Astrocyte of the cerebellum (primary cell): ENCODE data around the gene SMAD5.
A peak's percentile ranks its signal among the peaks of the same experiment; 100 is the strongest.

Experiments used
- DNase-seq: peaks from one replicate; pipeline ENCODE4 v3.0.0-alpha.2; 2011; ENCODE audit warnings: low read depth
- H3K4me3 ChIP-seq: 2 replicates; pipeline ENCODE4 v1.5.1; 2011; ENCODE audit warnings: mild to moderate bottlenecking, low read depth, low read length, moderate library complexity
- in situ Hi-C: cut with HindIII; loops from 2 replicates; pipeline ENCODE4 v1.10.0; 2017; ENCODE audit warnings: low sequenced_read_pairs
- TF ChIP-seq, protein P1 (sequence below): IDR thresholded peaks from 2 replicates; pipeline ENCODE4 v1.5.1; 2012; ENCODE audit warnings: low read length, low read depth, moderate library complexity, mild to moderate bottlenecking; ENCODE audit errors: missing control alignments

The SMAD5 gene

DNA sequence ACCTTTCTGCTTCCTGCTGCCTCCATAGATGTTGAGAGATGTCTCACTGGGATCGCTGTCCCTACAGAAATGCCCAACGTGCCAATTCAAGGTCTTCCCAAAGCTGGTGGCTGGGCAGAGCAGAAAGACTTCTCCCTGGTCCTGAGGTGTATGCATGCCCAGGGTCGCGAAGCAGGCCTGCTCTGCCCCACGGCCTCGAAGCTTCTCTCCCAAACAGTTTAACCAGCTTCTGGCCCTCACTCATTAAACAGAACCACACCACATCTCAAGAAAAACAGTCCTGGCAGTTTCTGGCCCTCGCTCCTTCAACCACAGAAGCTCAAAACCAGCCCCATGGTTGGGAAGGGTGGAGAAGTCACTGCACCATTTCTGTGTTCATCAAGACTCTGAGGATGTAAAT, 75.0 kb downstream of the SMAD5 start:
- H3K4me3 ChIP-seq: no peak overlapping the region
- in situ Hi-C loops: no loop called here
- DNase-seq: no peak
- TF ChIP-seq, protein P1, sequence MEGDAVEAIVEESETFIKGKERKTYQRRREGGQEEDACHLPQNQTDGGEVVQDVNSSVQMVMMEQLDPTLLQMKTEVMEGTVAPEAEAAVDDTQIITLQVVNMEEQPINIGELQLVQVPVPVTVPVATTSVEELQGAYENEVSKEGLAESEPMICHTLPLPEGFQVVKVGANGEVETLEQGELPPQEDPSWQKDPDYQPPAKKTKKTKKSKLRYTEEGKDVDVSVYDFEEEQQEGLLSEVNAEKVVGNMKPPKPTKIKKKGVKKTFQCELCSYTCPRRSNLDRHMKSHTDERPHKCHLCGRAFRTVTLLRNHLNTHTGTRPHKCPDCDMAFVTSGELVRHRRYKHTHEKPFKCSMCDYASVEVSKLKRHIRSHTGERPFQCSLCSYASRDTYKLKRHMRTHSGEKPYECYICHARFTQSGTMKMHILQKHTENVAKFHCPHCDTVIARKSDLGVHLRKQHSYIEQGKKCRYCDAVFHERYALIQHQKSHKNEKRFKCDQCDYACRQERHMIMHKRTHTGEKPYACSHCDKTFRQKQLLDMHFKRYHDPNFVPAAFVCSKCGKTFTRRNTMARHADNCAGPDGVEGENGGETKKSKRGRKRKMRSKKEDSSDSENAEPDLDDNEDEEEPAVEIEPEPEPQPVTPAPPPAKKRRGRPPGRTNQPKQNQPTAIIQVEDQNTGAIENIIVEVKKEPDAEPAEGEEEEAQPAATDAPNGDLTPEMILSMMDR: no peak

DNA sequence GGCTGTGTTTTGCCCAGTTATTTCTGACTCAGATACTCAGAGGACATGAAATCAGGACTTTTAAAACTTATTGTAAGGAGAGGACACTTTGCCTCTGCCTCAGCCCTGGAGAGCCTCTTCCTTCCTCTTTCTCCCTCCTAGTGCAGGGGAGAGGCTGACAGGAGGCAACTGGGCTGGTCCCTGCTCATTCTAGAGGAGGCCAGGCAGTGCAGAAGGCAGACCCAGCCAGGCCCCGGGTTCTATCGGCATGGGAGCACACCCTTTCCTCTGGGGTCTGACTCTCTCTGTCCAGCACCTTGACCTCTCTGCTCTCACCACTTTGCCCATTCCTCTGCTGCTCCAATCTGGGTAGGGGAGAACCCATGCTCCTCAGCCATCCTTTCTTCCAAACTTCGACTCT, 76.3 kb downstream of the SMAD5 start:
- TF ChIP-seq, protein P1: no peak
- DNase-seq: no peak
- no peak overlapping the region for H3K4me3 ChIP-seq
- in situ Hi-C loops: no loop called here

DNA sequence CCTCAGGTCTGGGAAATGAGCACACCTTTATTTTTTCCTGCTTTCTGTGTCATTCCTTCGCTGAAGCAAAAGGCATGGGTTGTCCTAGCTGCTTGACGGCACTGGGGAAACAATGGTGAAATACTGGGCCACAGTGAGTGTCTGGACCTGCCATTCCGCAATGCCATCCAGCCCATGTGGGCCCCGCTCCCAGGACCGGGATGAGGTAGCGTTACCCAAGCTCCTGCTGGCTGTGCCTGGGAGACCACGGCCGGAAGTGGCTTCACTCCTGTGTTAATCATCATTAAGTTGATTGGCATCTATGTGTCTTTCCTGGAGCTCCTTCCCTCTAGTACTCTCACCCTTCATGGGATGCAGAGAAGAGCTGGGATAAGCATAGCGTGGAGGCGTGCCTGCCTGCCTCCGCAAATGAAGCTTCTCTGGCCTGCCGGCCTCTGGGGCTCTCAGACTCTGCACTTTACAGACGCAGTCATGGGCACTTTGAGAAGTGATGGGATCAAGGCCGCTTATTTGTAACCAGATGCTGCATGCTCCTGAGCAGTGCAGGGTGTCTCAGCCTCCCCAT, 76.8 kb downstream of the SMAD5 start:
- TF ChIP-seq, protein P1: no peak
- H3K4me3 ChIP-seq: no peak overlapping the region
- no peak for DNase-seq
- in situ Hi-C loops: no loop called here

DNA sequence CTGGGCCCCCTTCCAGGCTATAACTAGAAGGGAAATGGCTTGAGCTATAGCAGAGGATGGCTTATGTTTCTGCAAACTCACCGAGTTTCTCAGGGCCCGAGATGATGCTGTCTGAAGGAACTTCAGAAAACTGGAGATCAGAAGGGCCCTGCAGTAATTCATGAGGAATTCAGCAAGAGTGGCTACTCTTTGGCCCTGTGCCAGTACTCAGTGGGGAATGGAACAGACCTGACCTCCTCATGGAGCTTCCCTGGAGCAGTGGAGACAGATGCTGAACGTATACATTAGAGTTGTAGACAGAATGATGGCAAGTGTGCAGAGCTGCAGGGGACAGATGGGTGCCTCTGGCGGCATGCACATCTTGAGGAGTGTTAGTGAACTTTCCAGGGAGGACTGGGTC, 77.6 kb downstream of the SMAD5 start:
- no peak for DNase-seq
- TF ChIP-seq, protein P1: no peak
- in situ Hi-C loops: no loop called here
- no peak overlapping the region for H3K4me3 ChIP-seq

DNA sequence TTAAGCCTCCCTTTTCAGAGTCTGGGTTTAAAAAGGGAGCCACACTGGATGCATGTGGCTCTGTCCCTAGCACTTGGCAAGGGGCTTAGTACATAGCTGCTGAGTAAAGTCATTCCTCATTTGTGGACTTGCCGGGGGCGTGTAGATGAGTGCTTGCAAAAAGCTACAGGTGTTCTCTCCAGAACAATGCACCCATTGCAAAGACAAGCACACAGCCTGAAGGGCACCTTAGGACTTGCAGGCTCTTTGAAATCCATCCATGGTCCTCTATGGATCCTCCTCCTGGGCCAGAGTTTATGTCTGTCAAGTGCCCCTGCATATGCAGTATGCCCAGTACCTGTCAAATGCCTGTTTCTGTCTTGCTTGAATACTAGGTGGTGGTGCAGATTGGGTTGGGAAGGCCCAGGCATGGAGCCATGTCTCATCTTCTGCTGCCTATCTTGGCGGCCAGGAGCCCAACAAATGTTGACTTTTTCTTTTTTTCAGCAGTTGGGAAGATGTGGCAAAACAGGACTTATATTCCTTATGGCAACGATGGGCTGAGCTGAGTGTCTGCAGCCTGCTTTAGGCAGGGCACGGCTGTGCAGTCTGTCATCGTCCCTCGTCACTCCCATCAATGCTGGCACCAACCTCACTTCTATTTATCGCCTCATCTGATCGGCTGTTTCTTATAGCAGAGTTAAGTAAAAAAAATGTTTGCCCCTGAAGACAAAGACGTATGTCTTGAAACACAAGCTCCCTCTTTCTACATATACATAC, 78.8 kb downstream of the SMAD5 start:
- H3K4me3 ChIP-seq: no peak overlapping the region
- in situ Hi-C loops: no loop called here
- DNase-seq: no peak
- TF ChIP-seq, protein P1: no peak

DNA sequence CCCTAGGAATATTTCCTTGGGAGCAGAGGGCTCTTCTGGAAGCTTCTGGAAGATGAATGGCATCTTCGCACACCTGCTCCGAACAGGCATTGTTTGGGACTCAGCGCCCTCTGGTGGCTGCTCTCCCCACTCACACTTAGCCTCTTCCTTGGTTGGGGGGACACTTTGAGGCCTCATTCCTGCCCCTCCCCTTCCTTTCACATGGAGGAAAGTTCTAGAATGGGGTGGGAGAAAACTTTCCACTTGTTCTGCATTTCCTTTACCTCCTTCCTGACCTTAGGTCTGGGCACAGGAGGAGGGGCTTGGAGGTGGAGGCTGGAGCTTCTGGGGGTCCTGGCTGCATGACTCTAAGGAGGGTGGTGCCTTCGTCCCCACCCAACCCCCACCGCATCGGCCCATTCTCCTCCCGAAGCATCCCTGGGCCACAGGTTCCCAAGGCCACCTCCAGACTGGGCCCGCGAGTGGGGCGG, 79.6 kb downstream of the SMAD5 start:
- in situ Hi-C loops: no loop called here
- DNase-seq: no peak

More for the DNA sequence above, 79.6 kb downstream of the SMAD5 start:
- no peak overlapping the region for H3K4me3 ChIP-seq
- TF ChIP-seq, protein P1: peak; percentile 95
